Esophagus muscularis mucosa (tissue), 4 donors: Measurements from ENCODE around the gene GLIS1. TPM values are rescaled to one million over a fixed set of nuclear protein-coding genes. Genes with fewer than 3 reads are reported as not detected.

Experiments used
- DNase-seq: peaks from one replicate; pipeline ENCODE4 v3.0.0-alpha.2; 2017; ENCODE audit errors: extremely low spot score
- H3K27ac ChIP-seq, 4 donors: fragments of 200-600 bp; sonication (generic); replicated peaks in 1 of 4; 1 replicate in 3 of 4; 2 replicates in 1 of 4; pipeline ENCODE4 v1.5.1; 2016 to 2019; ENCODE audit warnings: mild to moderate bottlenecking in 1 of 4
- H3K27me3 ChIP-seq, 4 donors: fragments of 200-600 bp; sonication (generic); one replicate each; pipeline versions ENCODE4 v1.5.1 to v1.6.0; 2016 to 2019
- H3K36me3 ChIP-seq, 4 donors: fragments of 200-600 bp; sonication (generic); one replicate each; pipeline ENCODE4 v1.5.1; 2016 to 2019
- H3K4me1 ChIP-seq, 4 donors: fragments of 200-600 bp; sonication (generic); one replicate each; pipeline ENCODE4 v1.5.1; 2016 to 2019
- H3K4me3 ChIP-seq, 4 donors: fragments of 200-600 bp; sonication (generic); 1 replicate in 2 of 4; 2 replicates in 2 of 4; pipeline ENCODE4 v1.5.1; 2016 to 2019; ENCODE audit warnings: mild to moderate bottlenecking in 4 of 4, moderate library complexity in 1 of 4
- H3K9me3 ChIP-seq, 4 donors: fragments of 200-600 bp; sonication (generic); 1 replicate in 3 of 4; 2 replicates in 1 of 4; pipeline ENCODE4 v1.5.1; 2016 to 2019
- CTCF ChIP-seq, 3 experiments: fragments of 200-600 bp in 2 of 3; fragments of 450-650 bp in 1 of 3; sonication (generic) in 2 of 3; IDR thresholded peaks; one replicate each; pipeline ENCODE4 v1.5.1; 2017 to 2019; ENCODE audit warnings: antibody characterized with exemption in 3 of 3, mild to moderate bottlenecking in 2 of 3, moderate library complexity in 1 of 3
- EP300 ChIP-seq: sonication (generic); formaldehyde crosslinking; IDR thresholded peaks from one replicate; pipeline ENCODE4 v1.6.1; 2017; ENCODE audit warnings: antibody characterized with exemption
- POLR2A ChIP-seq: fragments of 450-650 bp; IDR thresholded peaks from one replicate; pipeline ENCODE4 v1.6.1; 2017; ENCODE audit warnings: antibody characterized with exemption, moderate library complexity, mild to moderate bottlenecking, low read depth
- POLR2AphosphoS5 ChIP-seq, 2 donors: sonication (generic); formaldehyde crosslinking; IDR thresholded peaks; one replicate each; pipeline ENCODE4 v1.6.1; 2017; ENCODE audit warnings: antibody characterized with exemption in 2 of 2
- WGBS: methylation state at CpG from one replicate; pipeline ENCODE4 v1.1.5; 2018; 5-methylcytosine and 5-hydroxymethylcytosine counted together
- intact Hi-C: fragments of 100-400 bp; cut with DNase I; formaldehyde crosslinking; loops from one replicate; pipeline ENCODE4 v1.15.1; 2023
- total RNA-seq, 4 donors: library from RNA; depleted of rRNA; stranded (reverse); fragments of >200 nt; gene quantifications; one replicate each; pipeline versions ENCODE4 v1.1.0 to v1.2.1, GENCODE V29; 2016

The GLIS1 gene
- total RNA-seq, 4 donors from 2014 or later: 0.17 to 0.42 TPM; not detected in 2

- WGBS: 90% methylated on average over 5 of the region's 7 CpGs
- DNase-seq: no peak
These were observed 40.5 kb downstream of the GLIS1 start for GRCh38 chr1:53698384-53698980.

GRCh38 chr1:53697721-53698383 is 41.1 kb downstream of the GLIS1 start:
- 45% methylated on average over 14 of the region's 14 CpGs for WGBS
- peaks cover 0 to 7% (median 0%) of the 10 kb centered on the region in 4 donors for H3K4me1 ChIP-seq
- DNase-seq: no peak
- TF ChIP-seq POLR2AphosphoS5 (IDR thresholded peaks at IDR 0.05): peak in 1 of 2 donors; percentile 13
- TF ChIP-seq POLR2A: no peak
- intact Hi-C loops: no loop called here
- H3K36me3 ChIP-seq: no peaks in the 10 kb centered on the region
- no peaks in the 10 kb centered on the region for H3K9me3 ChIP-seq
- peaks cover 0 to 7% (median 0%) of the 10 kb centered on the region in 4 donors for H3K27me3 ChIP-seq
- no peak overlapping the region for H3K27ac ChIP-seq
- no peak overlapping the region for H3K4me3 ChIP-seq

More at GRCh38 chr1:53698384-53698980, 40.5 kb downstream of the GLIS1 start:
- Histone ChIP-seq H3K9me3 (no peaks in the 10 kb centered on the region), H3K4me3 (no peak overlapping the region), H3K36me3 (no peaks in the 10 kb centered on the region), H3K4me1 (peaks cover 0 to 7% (median 0%) of the 10 kb centered on the region in 4 donors), H3K27ac (no peak overlapping the region), H3K27me3 (peaks cover 0 to under 1% (median 0%) of the 10 kb centered on the region in 4 donors)
- intact Hi-C loops: no loop called here
- no peak for TF ChIP-seq CTCF (IDR thresholded peaks at IDR 0.05)
- no peak for TF ChIP-seq POLR2AphosphoS5 (IDR thresholded peaks at IDR 0.05)
- no peak for TF ChIP-seq EP300
- TF ChIP-seq POLR2A: no peak

DNA sequence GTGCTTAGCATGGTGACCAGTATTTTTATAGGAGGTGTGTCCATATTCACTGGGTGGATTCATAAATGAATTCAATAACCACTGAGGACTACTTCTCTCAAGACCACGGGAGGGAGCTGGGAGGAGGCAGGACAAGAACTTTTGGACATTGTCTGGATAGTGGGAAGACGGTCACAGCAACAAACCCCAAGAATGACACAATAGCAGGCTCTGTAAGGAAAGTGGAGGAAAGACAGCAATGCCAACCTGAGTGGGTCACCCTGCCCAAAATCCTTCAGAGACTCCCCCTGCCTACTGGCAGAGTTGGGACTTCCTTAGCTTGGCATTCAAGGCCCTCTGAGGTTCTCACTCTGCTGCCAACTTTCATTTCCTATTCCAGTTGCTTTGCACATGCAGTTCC is 42.0 kb downstream of the GLIS1 start:
- no peak for TF ChIP-seq POLR2A
- TF ChIP-seq POLR2AphosphoS5 (IDR thresholded peaks at IDR 0.05): no peak
- TF ChIP-seq EP300: no peak
- no peak for TF ChIP-seq CTCF (IDR thresholded peaks at IDR 0.05)
- Histone ChIP-seq H3K36me3 (no peaks in the 10 kb centered on the region), H3K27me3 (peaks cover 0 to 15% (median 0%) of the 10 kb centered on the region in 4 donors), H3K9me3 (no peaks in the 10 kb centered on the region), H3K4me3 (no peak overlapping the region), H3K27ac (no peak overlapping the region), H3K4me1 (peaks cover 0 to 7% (median 0%) of the 10 kb centered on the region in 4 donors)
- intact Hi-C loops: no loop called here
- 86% methylated on average over 2 of the region's 2 CpGs for WGBS
- no peak for DNase-seq

- Histone ChIP-seq H3K4me3 (no peak overlapping the region), H3K9me3 (no peaks in the 10 kb centered on the region), H3K4me1 (peaks cover 0 to 7% (median 0%) of the 10 kb centered on the region in 4 donors), H3K27me3 (peaks cover 0 to 18% (median 0%) of the 10 kb centered on the region in 4 donors), H3K36me3 (no peaks in the 10 kb centered on the region), H3K27ac (no peak overlapping the region)
- no peak for DNase-seq
- no peak for TF ChIP-seq POLR2A
- TF ChIP-seq CTCF (IDR thresholded peaks at IDR 0.05): no peak
- TF ChIP-seq POLR2AphosphoS5 (IDR thresholded peaks at IDR 0.05): no peak
- no peak for TF ChIP-seq EP300
- intact Hi-C loops: no loop called here
- 95% methylated on average over 11 of the region's 11 CpGs for WGBS
These were observed 42.4 kb downstream of the GLIS1 start for GRCh38 chr1:53696571-53696970.

- 83% methylated on average over 5 of the region's 5 CpGs for WGBS
- Histone ChIP-seq H3K27ac (no peak overlapping the region), H3K4me3 (no peak overlapping the region), H3K4me1 (peaks cover 0 to 7% (median 0%) of the 10 kb centered on the region in 4 donors), H3K27me3 (peaks cover 0 to 23% (median 0%) of the 10 kb centered on the region in 4 donors), H3K9me3 (no peaks in the 10 kb centered on the region), H3K36me3 (no peaks in the 10 kb centered on the region)
- TF ChIP-seq CTCF (IDR thresholded peaks at IDR 0.05) (no peak), EP300 (no peak), POLR2AphosphoS5 (IDR thresholded peaks at IDR 0.05) (no peak), POLR2A (no peak)
- DNase-seq: no peak
- intact Hi-C loops: no loop called here
These were observed 42.9 kb downstream of the GLIS1 start for GRCh38 chr1:53696051-53696450.
